Measurements from ENCODE around the gene FAM20C. TPM values are rescaled to one million over a fixed set of nuclear protein-coding genes. Genes with fewer than 3 reads are reported as not detected.
A peak's percentile ranks its signal among the peaks of the same experiment; 100 is the strongest.

FAM20C gene
- total and polyA plus RNA-seq, 7 donors = 3.0 to 51.3 (median 21.0) TPM

DNA sequence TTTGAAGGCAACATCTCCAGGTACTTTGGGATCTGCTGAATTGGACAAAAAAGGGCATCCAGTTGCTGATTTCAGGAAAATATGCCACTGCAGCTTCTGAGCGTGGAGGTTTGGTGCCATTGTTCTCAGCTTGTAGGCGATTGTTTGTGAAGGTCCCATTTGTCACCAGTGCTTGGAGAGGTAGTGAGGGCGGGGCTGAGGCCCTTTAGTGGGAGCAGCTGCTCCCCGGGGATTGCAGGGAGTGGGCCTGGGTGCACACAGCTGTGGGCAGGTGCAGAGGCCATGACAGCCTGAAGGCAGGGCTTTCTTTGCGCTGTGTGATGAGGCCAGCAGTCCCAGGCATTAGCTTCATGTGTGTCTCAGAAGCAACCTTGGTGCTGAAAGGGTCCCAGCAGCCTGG, 3.9 kb downstream of the FAM20C start:
- no peaks in the 10 kb centered on the region for H3K27me3 ChIP-seq
- H3K4me3 ChIP-seq = no peak overlapping the region
- DNase-seq = no peak
- TF ChIP-seq, protein P1, sequence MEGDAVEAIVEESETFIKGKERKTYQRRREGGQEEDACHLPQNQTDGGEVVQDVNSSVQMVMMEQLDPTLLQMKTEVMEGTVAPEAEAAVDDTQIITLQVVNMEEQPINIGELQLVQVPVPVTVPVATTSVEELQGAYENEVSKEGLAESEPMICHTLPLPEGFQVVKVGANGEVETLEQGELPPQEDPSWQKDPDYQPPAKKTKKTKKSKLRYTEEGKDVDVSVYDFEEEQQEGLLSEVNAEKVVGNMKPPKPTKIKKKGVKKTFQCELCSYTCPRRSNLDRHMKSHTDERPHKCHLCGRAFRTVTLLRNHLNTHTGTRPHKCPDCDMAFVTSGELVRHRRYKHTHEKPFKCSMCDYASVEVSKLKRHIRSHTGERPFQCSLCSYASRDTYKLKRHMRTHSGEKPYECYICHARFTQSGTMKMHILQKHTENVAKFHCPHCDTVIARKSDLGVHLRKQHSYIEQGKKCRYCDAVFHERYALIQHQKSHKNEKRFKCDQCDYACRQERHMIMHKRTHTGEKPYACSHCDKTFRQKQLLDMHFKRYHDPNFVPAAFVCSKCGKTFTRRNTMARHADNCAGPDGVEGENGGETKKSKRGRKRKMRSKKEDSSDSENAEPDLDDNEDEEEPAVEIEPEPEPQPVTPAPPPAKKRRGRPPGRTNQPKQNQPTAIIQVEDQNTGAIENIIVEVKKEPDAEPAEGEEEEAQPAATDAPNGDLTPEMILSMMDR (IDR thresholded peaks at IDR 0.05) = no peak
- TF ChIP-seq EP300 (IDR thresholded peaks at IDR 0.05) (no peak), POLR2AphosphoS5 (IDR thresholded peaks at IDR 0.05) (no peak), POLR2A (IDR thresholded peaks at IDR 0.05) (no peak)
- H3K9me3 ChIP-seq = no peaks in the 10 kb centered on the region
- intact Hi-C loops (cut with DNase I) = no loop called here
- peaks cover 0 to 69% (median 63%) of the 10 kb centered on the region in 4 donors for H3K4me1 ChIP-seq
- 56 to 78% methylated on average over 5 of the region's 5 CpGs for WGBS, 2 donors
- peak overlapping the region in 2 of 4 donors; percentile 94 to 95 for H3K27ac ChIP-seq
- peaks cover 21 to 60% (median 46%) of the 10 kb centered on the region in 4 donors for H3K36me3 ChIP-seq

DNA sequence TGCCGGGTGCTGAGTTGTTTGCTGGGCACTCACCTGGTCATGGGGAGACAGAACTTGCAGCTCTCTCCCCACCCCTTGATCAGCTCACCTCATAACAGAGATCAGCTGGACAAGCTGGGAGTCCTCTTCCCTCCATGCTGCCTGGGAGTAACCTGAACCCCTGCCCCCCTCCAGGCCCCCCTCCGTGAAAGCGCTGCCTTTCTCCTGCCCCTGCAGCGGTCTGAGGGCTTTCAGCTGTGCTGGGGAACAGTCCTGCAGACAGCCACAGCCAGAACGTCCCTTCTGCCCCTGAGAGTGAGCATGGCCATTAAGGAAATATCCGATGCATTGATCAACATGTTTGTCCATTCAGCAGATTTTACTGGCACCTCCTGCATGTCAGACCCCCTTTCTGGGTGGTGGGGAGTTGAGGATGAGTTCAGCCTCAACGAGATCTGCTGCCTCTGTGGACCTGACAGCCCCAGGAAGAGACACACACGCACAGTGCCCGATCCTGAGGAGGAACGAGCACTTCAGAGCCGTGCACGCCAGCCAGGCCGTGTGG, 4.5 kb downstream of the FAM20C start:
- TF ChIP-seq POLR2AphosphoS5 (IDR thresholded peaks at IDR 0.05) (no peak), POLR2A (IDR thresholded peaks at IDR 0.05) (no peak), EP300 (IDR thresholded peaks at IDR 0.05) (no peak)
- TF ChIP-seq, protein P1 (IDR thresholded peaks at IDR 0.05) = no peak
- peaks cover 21 to 66% (median 49%) of the 10 kb centered on the region in 4 donors for H3K36me3 ChIP-seq
- 83 to 88% methylated on average over 13 of the region's 13 CpGs for WGBS, 2 donors
- H3K4me1 ChIP-seq = peaks cover 0 to 64% (median 58%) of the 10 kb centered on the region in 4 donors
- H3K9me3 ChIP-seq = no peaks in the 10 kb centered on the region
- DNase-seq = no peak
- H3K4me3 ChIP-seq = no peak overlapping the region
- no peaks in the 10 kb centered on the region for H3K27me3 ChIP-seq
- intact Hi-C loops (cut with DNase I) = no loop called here
- no peak overlapping the region for H3K27ac ChIP-seq

DNA sequence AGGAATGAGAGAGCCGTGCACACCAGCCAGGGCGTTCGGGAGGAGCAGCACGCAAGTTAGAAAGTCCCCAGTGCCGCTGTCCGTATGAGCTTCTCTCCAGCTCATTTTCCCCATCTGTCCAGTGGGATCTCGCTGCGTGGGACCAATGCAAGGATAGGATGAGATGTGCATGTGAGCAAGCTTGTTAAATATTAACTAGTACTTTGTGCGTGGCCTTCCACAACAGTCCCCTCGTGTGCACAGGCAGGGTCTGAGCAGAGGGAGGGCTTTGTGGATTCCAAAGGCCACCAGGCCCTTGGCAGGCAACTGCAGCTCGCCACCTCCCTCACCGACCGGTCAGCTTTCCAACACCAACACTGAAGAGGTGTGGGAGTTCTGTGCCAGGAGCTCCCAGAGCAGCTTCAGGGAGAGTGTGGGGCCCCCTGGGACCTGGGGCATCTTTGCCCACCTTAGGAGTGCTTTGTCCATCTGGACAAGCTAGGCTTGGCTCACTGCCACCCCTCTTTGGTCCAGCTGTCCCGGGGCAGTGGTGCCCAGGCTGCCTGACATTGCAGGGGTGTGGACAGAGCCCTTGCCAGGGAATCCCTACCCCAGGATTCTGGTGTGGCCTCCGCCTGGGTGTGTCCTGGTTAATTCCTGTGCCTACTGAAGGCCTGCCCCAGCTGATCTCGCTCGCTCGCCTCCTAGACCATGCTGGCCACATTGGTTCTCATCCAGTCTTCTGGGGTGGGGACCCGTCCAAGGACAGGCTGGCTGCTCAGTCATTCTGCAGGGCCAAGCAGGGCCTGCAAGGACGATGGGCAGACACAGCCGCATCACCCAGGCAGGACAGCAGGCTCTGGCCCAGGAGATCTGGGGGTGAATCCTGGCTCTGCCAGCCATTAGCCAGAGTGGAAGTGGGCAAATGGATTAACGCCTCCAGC, 5.3 kb downstream of the FAM20C start:
- no peak for DNase-seq
- WGBS, 2 donors = 82 to 87% methylated on average over 22 of the region's 22 CpGs
- TF ChIP-seq POLR2AphosphoS5 (IDR thresholded peaks at IDR 0.05) (no peak), POLR2A (IDR thresholded peaks at IDR 0.05) (no peak), EP300 (IDR thresholded peaks at IDR 0.05) (no peak)
- TF ChIP-seq, protein P1 (IDR thresholded peaks at IDR 0.05) = no peak
- H3K27ac ChIP-seq = no peak overlapping the region
- peaks cover 0 to 69% (median 58%) of the 10 kb centered on the region in 4 donors for H3K4me1 ChIP-seq
- no peaks in the 10 kb centered on the region for H3K9me3 ChIP-seq
- no peaks in the 10 kb centered on the region for H3K27me3 ChIP-seq
- intact Hi-C loops (cut with DNase I) = no loop called here
- H3K4me3 ChIP-seq = no peak overlapping the region
- peaks cover 21 to 73% (median 49%) of the 10 kb centered on the region in 4 donors for H3K36me3 ChIP-seq

DNA sequence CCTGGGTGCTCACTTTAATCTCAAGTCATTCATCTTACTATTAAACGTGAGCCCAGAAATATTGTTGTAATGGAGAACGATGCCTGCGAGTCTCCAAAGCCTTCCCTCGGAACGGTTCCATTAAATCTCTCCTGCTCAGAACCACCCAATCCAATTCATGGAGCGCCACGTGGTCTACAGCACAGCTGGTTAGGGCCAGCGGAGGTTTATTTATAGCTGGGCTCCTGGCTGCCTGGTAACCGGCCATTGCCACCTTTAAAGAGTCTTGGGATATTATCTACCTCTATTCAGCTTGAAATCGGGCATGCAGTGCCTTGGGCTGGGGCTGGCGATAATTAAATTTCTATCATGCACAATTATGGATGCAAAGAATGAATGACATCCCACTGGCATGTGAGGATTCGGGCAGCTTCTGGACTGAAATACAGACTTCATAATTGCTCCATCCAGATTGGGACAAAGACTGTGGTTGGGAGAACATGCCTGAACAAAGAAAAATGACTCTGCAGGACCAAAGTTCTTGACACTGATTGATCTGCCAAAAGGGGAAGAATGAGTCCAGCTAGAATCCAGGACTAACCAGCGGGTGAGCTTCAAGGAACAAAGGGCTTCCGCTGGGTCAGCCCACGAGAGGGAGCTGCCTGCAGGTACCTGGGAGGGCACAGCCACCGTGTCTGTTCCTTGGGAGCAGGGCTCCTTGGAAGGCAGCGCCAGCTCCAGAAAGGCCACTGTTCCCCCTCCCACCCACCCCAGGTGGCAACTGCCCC, 7.3 kb downstream of the FAM20C start:
- H3K27ac ChIP-seq = peak overlapping the region in 2 of 4 donors; percentile 20 to 38
- TF ChIP-seq POLR2A (IDR thresholded peaks at IDR 0.05) (no peak), EP300 (IDR thresholded peaks at IDR 0.05) (no peak)
- TF ChIP-seq, protein P1 (IDR thresholded peaks at IDR 0.05) = no peak
- no peak for DNase-seq
- H3K4me3 ChIP-seq = no peak overlapping the region
- WGBS, 2 donors = 84 to 85% methylated on average over 17 of the region's 17 CpGs
- peaks cover 21 to 92% (median 55%) of the 10 kb centered on the region in 4 donors for H3K36me3 ChIP-seq
- intact Hi-C loops (cut with DNase I) = no loop called here
- H3K27me3 ChIP-seq = no peaks in the 10 kb centered on the region
- no peaks in the 10 kb centered on the region for H3K9me3 ChIP-seq
- H3K4me1 ChIP-seq = peaks cover 0 to 59% (median 46%) of the 10 kb centered on the region in 4 donors
